ENCODE data around the gene IGFBP1. TPM values are rescaled to one million over a fixed set of nuclear protein-coding genes. Genes with fewer than 3 reads are reported as not detected.

Gene IGFBP1
- total RNA-seq, 1 donor from 2014 or later: not detected

GRCh38 chr7:45888993-45889366 is 692 bp downstream of the IGFBP1 start:
- H3K27ac Mint-ChIP-seq: no peak overlapping the region
- H3K27me3 Mint-ChIP-seq: peaks cover 50% of the 10 kb centered on the region
- H3K4me3 Mint-ChIP-seq: no peak overlapping the region

GRCh38 chr7:45889367-45890067 is 1.2 kb downstream of the IGFBP1 start:
- no peak overlapping the region for H3K4me3 Mint-ChIP-seq
- intact Hi-C loops (cut with micrococcal nuclease): loop anchor here (5.0 kb wide), 1 partner anchor 1198 kb away; no protein-coding TSS in a partner anchor
- no peaks in the 10 kb centered on the region for H3K36me3 Mint-ChIP-seq (ENCODE audit: low read depth)
- no peak overlapping the region for H3K27ac Mint-ChIP-seq
- DNase-seq: no peak
- H3K4me1 Mint-ChIP-seq: no peaks in the 10 kb centered on the region
- no peaks in the 10 kb centered on the region for H3K9me3 Mint-ChIP-seq
- peaks cover 50% of the 10 kb centered on the region for H3K27me3 Mint-ChIP-seq

More at GRCh38 chr7:45888993-45889366, 692 bp downstream of the IGFBP1 start:
- Mint-ChIP-seq H3K9me3 (no peaks in the 10 kb centered on the region), H3K36me3 (ENCODE audit: low read depth) (no peaks in the 10 kb centered on the region), H3K4me1 (no peaks in the 10 kb centered on the region)
- no peak for DNase-seq
- intact Hi-C loops (cut with micrococcal nuclease): no loop called here

GRCh38 chr7:45890125-45890901 is 2.0 kb downstream of the IGFBP1 start:
- no peak for DNase-seq
- Mint-ChIP-seq H3K36me3 (ENCODE audit: low read depth) (no peaks in the 10 kb centered on the region), H3K27ac (no peak overlapping the region), H3K9me3 (no peaks in the 10 kb centered on the region), H3K27me3 (peaks cover 46% of the 10 kb centered on the region), H3K4me3 (no peak overlapping the region), H3K4me1 (no peaks in the 10 kb centered on the region)
- intact Hi-C loops (cut with micrococcal nuclease): loop anchor here (5.0 kb wide), 1 partner anchor 1197 kb away; no protein-coding TSS in a partner anchor

- Mint-ChIP-seq H3K36me3 (ENCODE audit: low read depth) (no peaks in the 10 kb centered on the region), H3K4me1 (no peaks in the 10 kb centered on the region), H3K27me3 (peaks cover 46% of the 10 kb centered on the region), H3K27ac (no peak overlapping the region), H3K9me3 (no peaks in the 10 kb centered on the region), H3K4me3 (no peak overlapping the region)
- intact Hi-C loops (cut with micrococcal nuclease): loop anchor here (5.0 kb wide), 1 partner anchor 1196 kb away; no protein-coding TSS in a partner anchor
- DNase-seq: no peak
These were observed 2.7 kb downstream of the IGFBP1 start for GRCh38 chr7:45890902-45891461.

GRCh38 chr7:45891462-45892402 is 3.4 kb downstream of the IGFBP1 start:
- intact Hi-C loops (cut with micrococcal nuclease): loop anchor here (5.0 kb wide), 1 partner anchor 1196 kb away; no protein-coding TSS in a partner anchor
- no peak overlapping the region for H3K27ac Mint-ChIP-seq
- no peak overlapping the region for H3K4me3 Mint-ChIP-seq
- DNase-seq: no peak
- H3K4me1 Mint-ChIP-seq: no peaks in the 10 kb centered on the region
- H3K9me3 Mint-ChIP-seq: no peaks in the 10 kb centered on the region
- H3K36me3 Mint-ChIP-seq (ENCODE audit: low read depth): no peaks in the 10 kb centered on the region
- peaks cover 45% of the 10 kb centered on the region for H3K27me3 Mint-ChIP-seq

GRCh38 chr7:45892407-45893035 is 4.2 kb downstream of the IGFBP1 start:
- H3K27me3 Mint-ChIP-seq: peaks cover 39% of the 10 kb centered on the region

GRCh38 chr7:45893374-45893995 is 5.2 kb downstream of the IGFBP1 start:
- no peaks in the 10 kb centered on the region for H3K9me3 Mint-ChIP-seq
- DNase-seq: no peak

More at GRCh38 chr7:45892407-45893035, 4.2 kb downstream of the IGFBP1 start:
- no peak overlapping the region for H3K27ac Mint-ChIP-seq
- no peaks in the 10 kb centered on the region for H3K4me1 Mint-ChIP-seq
- H3K36me3 Mint-ChIP-seq (ENCODE audit: low read depth): no peaks in the 10 kb centered on the region
- H3K9me3 Mint-ChIP-seq: no peaks in the 10 kb centered on the region
- H3K4me3 Mint-ChIP-seq: no peak overlapping the region
- intact Hi-C loops (cut with micrococcal nuclease): loop anchor here (5.0 kb wide), 1 partner anchor 1195 kb away; no protein-coding TSS in a partner anchor
- no peak for DNase-seq

GRCh38 chr7:45893996-45894664 is 5.8 kb downstream of the IGFBP1 start:
- no peak for DNase-seq
- Mint-ChIP-seq H3K9me3 (no peaks in the 10 kb centered on the region), H3K27ac (no peak overlapping the region), H3K4me3 (no peak overlapping the region), H3K4me1 (no peaks in the 10 kb centered on the region), H3K27me3 (peaks cover 30% of the 10 kb centered on the region), H3K36me3 (ENCODE audit: low read depth) (no peaks in the 10 kb centered on the region)
- intact Hi-C loops (cut with micrococcal nuclease): loop anchor here (5.0 kb wide), 1 partner anchor 1193 kb away; no protein-coding TSS in a partner anchor

More at GRCh38 chr7:45893374-45893995, 5.2 kb downstream of the IGFBP1 start:
- Mint-ChIP-seq H3K4me1 (no peaks in the 10 kb centered on the region), H3K36me3 (ENCODE audit: low read depth) (no peaks in the 10 kb centered on the region), H3K4me3 (no peak overlapping the region), H3K27ac (no peak overlapping the region), H3K27me3 (peaks cover 33% of the 10 kb centered on the region)
- intact Hi-C loops (cut with micrococcal nuclease): loop anchor here (5.0 kb wide), 1 partner anchor 1194 kb away; no protein-coding TSS in a partner anchor

- H3K27ac Mint-ChIP-seq: no peak overlapping the region
- intact Hi-C loops (cut with micrococcal nuclease): loop anchor here (5.0 kb wide), 1 partner anchor 1193 kb away; no protein-coding TSS in a partner anchor
- H3K36me3 Mint-ChIP-seq (ENCODE audit: low read depth): no peaks in the 10 kb centered on the region
- DNase-seq: no peak
- H3K4me3 Mint-ChIP-seq: no peak overlapping the region
- no peaks in the 10 kb centered on the region for H3K9me3 Mint-ChIP-seq
- H3K4me1 Mint-ChIP-seq: no peaks in the 10 kb centered on the region
- peaks cover 25% of the 10 kb centered on the region for H3K27me3 Mint-ChIP-seq
These were observed 6.4 kb downstream of the IGFBP1 start for GRCh38 chr7:45894665-45895062.

GRCh38 chr7:45897042-45897690 is 8.9 kb downstream of the IGFBP1 start:
- H3K27me3 Mint-ChIP-seq: peaks cover 15% of the 10 kb centered on the region
- intact Hi-C loops (cut with micrococcal nuclease): no loop called here

GRCh38 chr7:45898222-45898621 is 9.9 kb downstream of the IGFBP1 start:
- intact Hi-C loops (cut with micrococcal nuclease): no loop called here
- Mint-ChIP-seq H3K4me3 (no peak overlapping the region), H3K9me3 (no peaks in the 10 kb centered on the region)

More at GRCh38 chr7:45897042-45897690, 8.9 kb downstream of the IGFBP1 start:
- Mint-ChIP-seq H3K4me3 (no peak overlapping the region), H3K4me1 (no peaks in the 10 kb centered on the region), H3K27ac (no peak overlapping the region), H3K9me3 (no peaks in the 10 kb centered on the region), H3K36me3 (ENCODE audit: low read depth) (no peaks in the 10 kb centered on the region)
- no peak for DNase-seq

More at GRCh38 chr7:45898222-45898621, 9.9 kb downstream of the IGFBP1 start:
- Mint-ChIP-seq H3K27me3 (peaks cover 14% of the 10 kb centered on the region), H3K27ac (no peak overlapping the region), H3K36me3 (ENCODE audit: low read depth) (no peaks in the 10 kb centered on the region), H3K4me1 (no peaks in the 10 kb centered on the region)
- DNase-seq: no peak
